Gastroesophageal sphincter (tissue), 4 donors: ENCODE results near the gene TBC1D1. TPM values are rescaled to one million over a fixed set of nuclear protein-coding genes. Genes with fewer than 3 reads are reported as not detected.

ENCODE experiments used
- ATAC-seq: fragments of 150-250 bp; one replicate; pipeline ENCODE4 v1.9.1; 2016; ENCODE audit warnings: mild to moderate bottlenecking, moderate library complexity
- H3K27ac ChIP-seq, 4 donors: fragments of 200-600 bp; sonication (generic) in 3 of 4; 1 replicate in 3 of 4; 2 replicates in 1 of 4; pipeline ENCODE4 v1.5.1; 2016 to 2019
- H3K27me3 ChIP-seq: fragments of 200-600 bp; sonication (generic); one replicate; pipeline ENCODE4 v1.5.1; 2019
- H3K36me3 ChIP-seq, 2 donors: fragments of 200-600 bp; sonication (generic); one replicate each; pipeline ENCODE4 v1.5.1; 2019; ENCODE audit warnings: control low read depth in 1 of 2
- H3K4me1 ChIP-seq, 3 donors: fragments of 200-600 bp; sonication (generic); 1 replicate in 2 of 3; 2 replicates in 1 of 3; pipeline ENCODE4 v1.5.1; 2016 to 2019; ENCODE audit warnings: control low read depth in 2 of 3
- H3K4me3 ChIP-seq, 2 donors: fragments of 200-600 bp; sonication (generic); one replicate each; pipeline ENCODE4 v1.5.1; 2019; ENCODE audit warnings: mild to moderate bottlenecking in 1 of 2, moderate library complexity in 1 of 2
- H3K9me3 ChIP-seq, 3 donors: fragments of 200-600 bp; sonication (generic); one replicate each; pipeline ENCODE4 v1.5.1; 2017 to 2019; ENCODE audit warnings: control low read depth in 2 of 3
- EP300 ChIP-seq: sonication (generic); formaldehyde crosslinking; IDR thresholded peaks from one replicate; pipeline ENCODE4 v1.6.1; 2017; ENCODE audit warnings: antibody characterized with exemption, mild to moderate bottlenecking
- POLR2A ChIP-seq, 2 donors: fragments of 450-650 bp; IDR thresholded peaks; one replicate each; pipeline ENCODE4 v1.6.1; 2017; ENCODE audit warnings: antibody characterized with exemption in 2 of 2, mild to moderate bottlenecking in 2 of 2, moderate library complexity in 1 of 2
- POLR2AphosphoS5 ChIP-seq: sonication (generic); formaldehyde crosslinking; IDR thresholded peaks from one replicate; pipeline ENCODE4 v1.6.1; 2017; ENCODE audit warnings: antibody characterized with exemption
- WGBS, 2 donors: methylation state at CpG; one replicate each; pipeline ENCODE4 v1.1.5; 2018; ENCODE audit warnings: low coverage in 1 of 2; 5-methylcytosine and 5-hydroxymethylcytosine counted together
- total RNA-seq, 4 donors: library from RNA; depleted of rRNA; stranded (reverse); fragments of >200 nt; gene quantifications; one replicate each; pipeline ENCODE4 v1.1.0, GENCODE V29; 2016
- TF ChIP-seq, protein P1 (sequence below), 4 experiments: fragments of 200-600 bp in 2 of 4; fragments of 450-650 bp in 2 of 4; sonication (generic) in 1 of 4; IDR thresholded peaks; one replicate each; pipeline ENCODE4 v1.5.1; 2017 to 2019; ENCODE audit warnings: antibody characterized with exemption in 4 of 4, mild to moderate bottlenecking in 2 of 4, moderate library complexity in 2 of 4

TBC1D1 gene
- total RNA-seq, 4 donors from 2014 or later, result 190 to 279 (median 241) TPM

DNA sequence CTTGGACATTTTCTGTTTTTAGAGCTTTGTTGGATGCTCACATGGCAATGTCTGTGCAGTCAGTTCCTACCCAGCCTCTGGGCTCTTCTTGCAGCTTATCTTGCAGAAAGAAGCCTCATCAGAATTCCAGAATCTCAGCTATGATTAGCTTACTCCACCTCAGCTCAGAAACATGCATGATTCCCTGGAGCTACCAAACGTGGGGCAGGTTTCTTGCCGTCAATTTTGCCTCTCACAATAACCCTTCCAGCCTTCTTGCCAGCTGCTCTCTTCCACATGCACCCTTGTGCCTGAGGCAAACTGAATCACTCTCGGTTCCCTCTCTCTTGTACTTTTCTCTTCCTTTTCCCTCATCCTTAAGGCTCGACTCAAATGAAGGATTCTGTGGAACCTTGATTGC is 210.7 kb downstream of the TBC1D1 start:
- Histone ChIP-seq H3K9me3 (no peaks in the 10 kb centered on the region), H3K4me1 (peaks cover 0 to 24% (median 0%) of the 10 kb centered on the region in 3 donors), H3K36me3 (peaks cover 0 to 97% of the 10 kb centered on the region in 2 donors), H3K27me3 (no peaks in the 10 kb centered on the region), H3K27ac (no peak overlapping the region), H3K4me3 (no peak overlapping the region)
- no peak for ATAC-seq
- no peak for TF ChIP-seq POLR2A (IDR thresholded peaks at IDR 0.05)
- no peak for TF ChIP-seq POLR2AphosphoS5
- TF ChIP-seq EP300, result no peak
- TF ChIP-seq, protein P1, sequence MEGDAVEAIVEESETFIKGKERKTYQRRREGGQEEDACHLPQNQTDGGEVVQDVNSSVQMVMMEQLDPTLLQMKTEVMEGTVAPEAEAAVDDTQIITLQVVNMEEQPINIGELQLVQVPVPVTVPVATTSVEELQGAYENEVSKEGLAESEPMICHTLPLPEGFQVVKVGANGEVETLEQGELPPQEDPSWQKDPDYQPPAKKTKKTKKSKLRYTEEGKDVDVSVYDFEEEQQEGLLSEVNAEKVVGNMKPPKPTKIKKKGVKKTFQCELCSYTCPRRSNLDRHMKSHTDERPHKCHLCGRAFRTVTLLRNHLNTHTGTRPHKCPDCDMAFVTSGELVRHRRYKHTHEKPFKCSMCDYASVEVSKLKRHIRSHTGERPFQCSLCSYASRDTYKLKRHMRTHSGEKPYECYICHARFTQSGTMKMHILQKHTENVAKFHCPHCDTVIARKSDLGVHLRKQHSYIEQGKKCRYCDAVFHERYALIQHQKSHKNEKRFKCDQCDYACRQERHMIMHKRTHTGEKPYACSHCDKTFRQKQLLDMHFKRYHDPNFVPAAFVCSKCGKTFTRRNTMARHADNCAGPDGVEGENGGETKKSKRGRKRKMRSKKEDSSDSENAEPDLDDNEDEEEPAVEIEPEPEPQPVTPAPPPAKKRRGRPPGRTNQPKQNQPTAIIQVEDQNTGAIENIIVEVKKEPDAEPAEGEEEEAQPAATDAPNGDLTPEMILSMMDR (IDR thresholded peaks at IDR 0.05), result no peak
- WGBS, 2 donors, result 53% methylated on average over 4 of the region's 4 CpGs; no CpG with 5 or more reads in 1 of the 2 donors

GRCh38 chr4:38102957-38103588 is 212.2 kb downstream of the TBC1D1 start:
- 79 to 82% methylated on average over 7 of the region's 7 CpGs for WGBS, 2 donors

DNA sequence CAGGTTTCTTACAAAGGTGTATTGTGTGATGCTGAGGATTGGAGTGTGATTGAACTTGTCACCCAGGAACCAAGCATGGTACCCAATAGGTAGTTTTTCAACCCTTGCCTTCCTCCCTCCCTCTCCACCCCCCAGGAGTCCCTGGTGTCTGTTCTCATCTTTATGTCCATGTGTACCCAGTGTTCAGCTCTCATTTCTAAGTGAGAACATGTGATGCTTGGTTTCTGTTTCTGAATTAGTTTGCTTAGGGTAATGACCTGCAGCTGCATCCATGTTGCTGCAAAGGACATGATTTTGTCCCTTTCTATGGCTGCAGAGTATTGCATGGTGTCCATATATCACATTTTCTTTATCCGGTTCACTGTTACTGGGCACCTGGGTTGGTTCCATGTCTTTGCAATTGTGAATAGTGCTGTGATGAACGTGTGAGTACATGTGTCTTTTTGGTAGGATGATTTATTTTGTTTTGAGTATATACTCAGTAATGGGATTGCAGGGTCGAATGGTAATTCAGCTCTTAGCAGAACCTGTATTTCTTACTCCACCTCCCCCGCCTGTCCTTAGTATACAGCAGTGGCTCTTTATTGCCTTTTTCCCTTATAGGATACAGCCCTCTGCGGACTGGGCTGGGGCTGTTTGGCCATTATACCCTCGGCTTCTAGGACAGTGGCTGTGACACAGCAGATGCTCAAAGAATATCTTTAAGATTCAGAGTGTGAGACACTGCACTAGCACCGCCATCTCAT is 214.8 kb downstream of the TBC1D1 start:
- 70 to 73% methylated on average over 4 to 5 of the region's 7 CpGs for WGBS, 2 donors
- Histone ChIP-seq H3K27ac (no peak overlapping the region), H3K4me1 (peaks cover 0 to 20% (median 0%) of the 10 kb centered on the region in 3 donors)

More at GRCh38 chr4:38102957-38103588, 212.2 kb downstream of the TBC1D1 start:
- H3K4me1 ChIP-seq, result peaks cover 0 to 32% (median 0%) of the 10 kb centered on the region in 3 donors
- H3K27ac ChIP-seq, result no peak overlapping the region
- TF ChIP-seq EP300 (no peak), POLR2A (IDR thresholded peaks at IDR 0.05) (no peak), POLR2AphosphoS5 (no peak)
- TF ChIP-seq, protein P1 (IDR thresholded peaks at IDR 0.05), result no peak
- no peaks in the 10 kb centered on the region for H3K27me3 ChIP-seq
- H3K36me3 ChIP-seq, result peaks cover 0 to 95% of the 10 kb centered on the region in 2 donors
- ATAC-seq, result no peak
- H3K4me3 ChIP-seq, result no peak overlapping the region
- H3K9me3 ChIP-seq, result no peaks in the 10 kb centered on the region

GRCh38 chr4:38106311-38106710 is 215.4 kb downstream of the TBC1D1 start:
- no peak overlapping the region for H3K4me3 ChIP-seq
- WGBS, 2 donors, result 92 to 93% methylated on average over 2 of the region's 4 CpGs
- H3K36me3 ChIP-seq, result peaks cover 0 to 92% of the 10 kb centered on the region in 2 donors
- no peaks in the 10 kb centered on the region for H3K9me3 ChIP-seq
- no peaks in the 10 kb centered on the region for H3K27me3 ChIP-seq
- TF ChIP-seq, protein P1 (IDR thresholded peaks at IDR 0.05), result no peak
- no peak for TF ChIP-seq EP300
- no peak for TF ChIP-seq POLR2AphosphoS5
- TF ChIP-seq POLR2A (IDR thresholded peaks at IDR 0.05), result no peak
- ATAC-seq, result no peak
- no peak overlapping the region for H3K27ac ChIP-seq
- H3K4me1 ChIP-seq, result peaks cover 0 to 20% (median 0%) of the 10 kb centered on the region in 3 donors

More for the DNA sequence above, 214.8 kb downstream of the TBC1D1 start:
- Histone ChIP-seq H3K9me3 (no peaks in the 10 kb centered on the region), H3K27me3 (no peaks in the 10 kb centered on the region), H3K4me3 (no peak overlapping the region), H3K36me3 (peaks cover 0 to 96% of the 10 kb centered on the region in 2 donors)
- no peak for TF ChIP-seq POLR2A (IDR thresholded peaks at IDR 0.05)
- TF ChIP-seq, protein P1 (IDR thresholded peaks at IDR 0.05), result no peak
- TF ChIP-seq EP300, result no peak
- no peak for TF ChIP-seq POLR2AphosphoS5
- ATAC-seq, result no peak
